Activated CD8-positive, alpha-beta memory T cell treated with anti-CD3 and anti-CD28 coated beads, Interleukin-2, amount 50 U/mL, for 1 hour (primary cell): ENCODE data around the gene DDX27.
"Not testable (repeated sequence)": the region's sequence is repeated elsewhere in the genome, so short reads cannot be mapped to it uniquely, and the experiment has no call there.

Source experiments
- DNase-seq: peaks from one replicate; pipeline ENCODE4 v3.0.0-alpha.2; 2020; ENCODE audit errors: extremely low read depth

DDX27 gene

GRCh38 chr20:49203011-49203410 lies 16.2 kb upstream of the DDX27 start:
- DNase-seq, result no peak

DNA sequence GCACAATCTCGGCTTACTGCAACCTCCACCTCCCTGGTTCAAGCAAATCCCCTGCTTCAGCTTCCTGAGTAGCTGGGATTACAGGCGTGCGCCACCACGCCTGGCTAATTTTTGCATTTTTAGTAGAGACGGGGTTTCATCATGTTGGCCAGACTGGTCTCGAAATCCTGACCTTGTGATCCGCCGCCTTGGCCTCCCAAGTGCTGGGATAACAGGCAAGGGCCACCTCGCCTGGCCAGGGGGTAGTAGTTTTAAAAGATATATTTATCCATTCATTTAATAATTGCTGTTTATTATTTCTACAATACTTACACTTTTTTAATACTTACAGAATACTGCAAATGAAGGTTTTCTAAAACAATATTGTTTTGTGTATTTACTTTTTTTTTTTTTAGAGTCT lies 15.5 kb upstream of the DDX27 start:
- no peak for DNase-seq

GRCh38 chr20:49207076-49207475 lies 12.1 kb upstream of the DDX27 start:
- DNase-seq, result no peak

DNA sequence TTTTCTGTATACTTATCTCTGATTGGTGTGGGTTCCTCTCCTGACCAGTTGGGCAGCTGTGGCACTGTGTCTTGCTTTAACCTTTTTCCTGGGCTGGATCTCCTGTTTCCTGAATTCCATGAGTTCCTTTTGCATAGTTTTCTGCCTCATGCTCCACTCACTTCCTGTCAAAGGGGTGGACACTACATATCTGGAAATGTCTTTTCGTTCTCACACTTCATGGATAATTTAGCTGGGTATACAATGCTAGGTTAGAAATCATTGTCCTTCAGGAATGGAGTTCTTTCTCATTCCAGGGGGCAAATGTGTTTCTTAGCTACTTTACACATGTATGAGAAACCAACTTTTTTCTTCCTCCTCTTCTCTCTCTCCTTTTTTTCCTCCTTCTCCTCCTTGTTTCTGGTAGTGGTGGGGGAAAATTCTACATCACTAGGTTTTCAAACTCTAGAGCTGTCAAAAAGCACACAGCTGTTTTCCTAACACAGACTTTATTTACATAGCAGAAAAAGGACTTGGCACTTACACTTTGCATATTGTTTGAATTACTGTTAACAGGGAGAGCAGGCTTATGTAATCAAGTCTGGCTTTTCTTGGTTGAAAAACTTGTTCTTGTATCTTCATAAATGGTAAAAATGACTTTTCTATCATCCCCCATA lies 9.0 kb upstream of the DDX27 start:
- DNase-seq, result no peak

GRCh38 chr20:49210757-49211110 lies 8.5 kb upstream of the DDX27 start:
- no peak for DNase-seq

- DNase-seq, result no peak
Observed at GRCh38 chr20:49214571-49214970, 4.6 kb upstream of the DDX27 start.

- no peak for DNase-seq
Observed at GRCh38 chr20:49215232-49215631, 4.0 kb upstream of the DDX27 start.

- peak; percentile 86 for DNase-seq
Observed at GRCh38 chr20:49216991-49217578, 2.1 kb upstream of the DDX27 start.

- not testable (repeated sequence) for DNase-seq
Observed at GRCh38 chr20:49218739-49219090, 501 bp upstream of the DDX27 start.

DNA sequence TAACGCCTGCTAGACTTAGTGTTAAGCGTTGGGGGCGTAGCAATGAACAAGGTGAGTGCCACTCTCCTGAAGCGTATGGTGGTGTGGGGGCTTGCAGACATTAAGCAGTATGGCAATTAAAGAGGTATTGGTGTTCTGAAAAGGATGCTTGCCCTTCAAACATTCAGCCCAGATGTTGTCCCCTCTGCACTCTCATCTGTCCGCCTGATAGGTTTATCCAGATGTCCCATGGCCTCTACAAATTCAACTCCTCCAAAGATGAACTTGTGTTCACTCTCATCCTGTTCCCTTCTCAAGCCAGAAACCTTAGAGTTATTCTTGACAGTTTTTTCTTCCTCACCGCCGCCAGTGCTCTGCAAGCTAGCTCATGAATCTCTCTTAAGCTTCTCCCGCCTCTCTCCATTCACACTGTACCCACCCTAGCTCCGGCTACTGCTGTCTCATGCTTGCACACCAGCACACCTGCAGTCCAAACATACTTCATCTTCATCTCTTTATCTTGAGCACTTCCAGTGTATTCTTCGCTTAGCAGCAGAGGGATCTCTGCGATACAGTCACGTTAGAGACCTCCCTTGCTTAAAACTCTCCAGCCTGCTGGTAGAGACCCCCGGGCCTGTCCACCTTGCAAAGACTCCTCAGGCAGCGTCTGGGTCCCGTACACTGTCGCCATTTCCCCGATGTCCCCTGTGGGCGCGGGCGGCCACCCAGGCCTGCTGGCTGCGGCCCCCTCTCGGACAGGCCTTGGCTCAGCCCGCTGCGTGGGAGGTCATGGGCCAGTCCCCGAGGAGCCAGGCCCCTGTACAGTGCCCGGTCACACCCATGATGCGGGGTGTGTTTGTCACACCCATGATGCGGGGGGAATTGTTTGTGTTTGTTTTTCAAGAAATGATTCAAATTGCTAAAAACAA lies 962 bp downstream of the DDX27 start:
- no peak for DNase-seq

GRCh38 chr20:49225896-49226295 lies 6.7 kb downstream of the DDX27 start:
- no peak for DNase-seq

DNA sequence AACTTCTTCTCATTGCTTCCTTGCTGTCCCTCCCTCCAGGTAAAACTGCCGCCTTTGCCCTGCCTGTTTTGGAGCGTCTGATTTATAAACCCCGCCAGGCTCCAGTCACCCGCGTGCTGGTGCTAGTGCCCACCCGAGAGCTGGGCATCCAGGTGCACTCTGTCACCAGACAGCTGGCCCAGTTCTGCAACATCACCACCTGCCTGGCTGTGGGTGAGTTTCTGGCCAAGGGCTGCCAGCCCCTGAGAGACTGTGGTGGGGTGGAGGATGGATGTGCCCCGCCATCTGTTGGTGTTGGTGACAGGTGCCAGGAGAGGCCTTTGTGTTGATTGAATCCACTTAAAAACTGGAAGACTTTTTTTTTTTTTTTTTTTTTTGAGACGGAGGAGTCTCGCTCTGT lies 9.5 kb downstream of the DDX27 start:
- DNase-seq, result no peak

DNA sequence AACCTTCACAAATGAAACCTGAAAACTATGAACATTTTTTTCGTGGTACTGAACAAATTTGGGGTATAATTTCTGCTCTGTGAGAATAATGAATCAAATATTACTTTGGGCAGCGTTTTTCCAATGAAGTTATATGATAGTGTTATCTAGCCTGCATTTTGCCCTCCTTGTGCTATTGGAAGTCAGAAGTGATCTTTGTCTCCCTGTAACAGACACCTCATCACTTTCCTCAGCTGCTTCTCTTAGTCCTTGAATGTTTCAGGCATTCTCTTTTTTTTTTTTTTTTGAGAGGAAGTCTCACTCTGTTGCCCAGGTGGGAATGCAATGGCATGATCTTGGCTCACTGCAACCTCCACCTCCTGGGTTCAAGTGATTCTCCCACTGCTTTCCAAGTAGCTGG lies 10.2 kb downstream of the DDX27 start:
- DNase-seq, result no peak

GRCh38 chr20:49230021-49230420 lies 10.8 kb downstream of the DDX27 start:
- no peak for DNase-seq

DNA sequence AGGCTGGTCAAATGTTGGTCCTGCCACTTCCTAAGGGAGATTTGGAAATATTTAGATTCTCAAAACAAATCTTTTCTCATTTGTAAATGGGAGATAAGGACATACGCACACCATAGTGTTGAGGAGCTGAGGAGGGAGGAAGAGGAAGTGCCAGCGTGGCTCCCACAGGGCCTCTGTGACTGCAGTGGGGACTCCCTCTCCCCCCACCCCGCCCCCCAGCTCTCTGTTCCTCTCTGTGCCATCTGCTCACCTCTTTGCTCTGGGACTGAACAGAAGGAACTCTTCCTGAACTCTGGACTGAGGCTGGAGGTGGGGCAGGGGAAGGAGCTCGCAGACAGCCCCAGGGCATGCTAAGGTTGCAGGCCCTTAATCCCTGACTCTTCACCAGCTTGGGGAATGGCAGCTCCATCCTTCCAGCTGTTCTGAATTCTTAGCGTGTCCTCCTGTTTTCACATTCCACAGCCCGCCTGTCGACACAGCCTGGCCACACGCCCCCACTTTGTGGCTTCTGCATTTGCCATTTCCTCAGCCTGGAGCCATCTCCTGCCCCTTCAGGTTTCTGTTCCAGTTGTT lies 11.4 kb downstream of the DDX27 start:
- DNase-seq, result no peak

DNA sequence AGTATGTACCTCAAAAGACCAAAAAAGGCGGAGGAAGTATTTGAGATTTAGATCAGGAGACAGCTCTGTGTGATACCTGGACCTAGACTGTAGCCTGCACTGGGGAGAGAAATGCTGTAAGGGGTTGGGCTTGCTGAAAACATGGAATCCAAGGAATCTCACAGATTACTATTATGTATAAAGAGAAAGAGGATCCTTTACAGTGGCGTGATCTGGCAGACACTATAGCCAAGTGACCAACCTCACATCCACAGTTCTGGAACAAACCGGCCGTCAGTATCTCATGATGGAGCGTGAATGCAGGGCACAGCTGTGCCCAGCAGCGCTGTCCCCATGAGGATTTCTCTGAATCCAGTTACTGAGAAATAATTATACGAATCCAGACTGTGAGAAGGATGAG lies 12.3 kb downstream of the DDX27 start:
- DNase-seq, result no peak

- DNase-seq, result no peak
Observed at GRCh38 chr20:49233226-49233625, 14.0 kb downstream of the DDX27 start.

DNA sequence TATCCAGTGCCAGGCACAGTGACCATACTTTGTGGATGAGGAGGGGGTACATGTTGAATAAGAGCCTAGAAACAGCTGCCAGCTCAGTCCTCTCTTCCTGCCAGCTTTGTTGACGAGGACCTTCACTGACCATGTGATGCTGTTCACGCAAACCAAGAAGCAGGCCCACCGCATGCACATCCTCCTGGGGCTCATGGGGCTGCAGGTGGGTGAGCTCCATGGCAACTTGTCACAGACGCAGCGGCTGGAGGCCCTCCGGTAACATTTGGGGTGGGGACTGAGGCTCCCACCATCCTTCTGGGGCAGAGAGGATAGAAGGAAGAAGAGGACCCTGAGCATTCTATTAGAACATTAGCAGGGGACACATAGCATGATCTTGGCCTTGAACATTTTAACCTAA lies 15.6 kb downstream of the DDX27 start:
- DNase-seq, result no peak

- DNase-seq, result no peak
Observed at GRCh38 chr20:49236301-49236700, 17.1 kb downstream of the DDX27 start.

DNA sequence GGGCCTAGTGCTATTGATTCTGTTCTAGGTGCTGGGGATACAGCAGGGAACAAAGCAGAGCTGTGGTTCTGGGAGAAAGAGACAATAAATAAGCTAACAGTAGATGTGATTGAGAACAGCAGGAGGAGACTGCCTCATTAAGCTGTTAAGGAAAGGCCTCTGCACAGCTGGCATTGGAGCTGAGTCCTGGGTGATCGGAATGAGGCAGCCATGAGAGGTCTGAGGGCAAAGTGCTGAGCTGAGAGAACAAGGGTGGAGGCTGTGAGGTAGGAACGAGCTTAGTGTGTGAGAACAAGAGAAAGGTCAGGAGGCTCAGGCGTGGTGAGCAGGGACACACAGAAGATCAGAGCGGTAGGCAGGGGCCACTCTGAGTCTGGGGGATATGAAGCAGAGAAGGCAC lies 18.3 kb downstream of the DDX27 start:
- no peak for DNase-seq

DNA sequence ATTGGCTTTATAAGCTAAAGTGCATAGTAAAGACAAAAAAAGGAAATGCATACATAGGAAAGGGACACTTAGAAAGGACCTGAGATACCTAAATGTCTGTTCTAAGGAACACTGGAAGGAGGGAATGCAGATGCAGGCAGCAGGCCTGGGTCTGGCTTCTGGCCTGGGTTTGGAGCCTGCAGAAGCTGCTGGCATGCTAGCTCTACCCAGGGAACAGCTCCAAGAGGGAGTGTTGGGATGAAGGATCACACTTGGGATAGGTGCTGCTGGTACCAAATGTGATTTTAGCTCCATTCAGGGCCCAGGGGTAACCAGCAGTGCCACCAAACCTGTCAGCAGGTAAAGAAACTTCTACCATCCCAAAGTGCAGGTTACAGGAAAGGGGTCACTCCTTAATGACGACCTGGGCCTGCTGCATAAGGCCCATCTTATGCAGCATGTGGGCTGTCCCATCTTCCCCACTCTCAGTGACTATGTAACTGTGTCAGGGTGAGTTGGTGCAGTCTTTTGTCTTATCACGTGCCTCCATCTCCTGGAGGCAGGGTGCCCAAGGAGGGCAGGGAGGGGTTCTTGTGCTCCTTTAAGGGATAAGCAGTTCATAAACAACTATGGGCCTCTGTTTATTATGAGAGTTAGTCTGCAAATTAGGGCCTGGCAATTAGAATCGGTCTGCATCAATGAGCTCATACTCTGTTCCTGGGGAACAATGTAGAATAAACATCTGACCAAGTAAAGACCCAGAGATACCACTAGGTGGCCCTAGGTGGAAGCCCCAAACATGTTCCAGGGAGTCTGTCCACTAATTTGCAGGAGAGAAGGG lies 26.9 kb downstream of the DDX27 start:
- DNase-seq, result no peak

DNA sequence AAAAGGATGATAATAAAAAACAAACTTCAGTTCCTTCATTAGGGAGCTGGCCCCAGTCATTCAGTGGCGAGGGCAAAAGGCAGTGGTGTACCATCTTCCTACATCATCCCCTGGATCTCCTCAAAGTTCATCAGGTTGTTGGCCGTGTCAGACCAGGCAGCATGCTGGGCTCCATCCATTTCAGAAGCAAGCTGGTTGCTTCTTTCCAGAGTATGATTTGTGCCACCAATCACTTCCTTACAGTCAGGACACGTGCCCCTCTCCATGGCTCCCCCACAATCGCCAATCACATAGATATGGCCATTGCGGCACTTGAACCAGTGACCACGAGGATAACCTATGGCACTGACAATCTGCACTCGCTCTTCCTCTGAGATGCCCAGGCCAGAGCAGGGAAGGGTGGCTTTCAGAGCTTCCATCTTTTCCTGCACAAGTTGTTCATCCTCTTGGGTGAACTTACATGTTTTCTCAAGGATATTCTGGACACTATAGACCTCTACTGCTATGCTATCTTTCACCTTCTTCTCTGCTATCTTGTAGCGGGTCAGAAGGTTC lies 28.0 kb downstream of the DDX27 start:
- DNase-seq, result no peak
